Transverse colon (tissue), 4 donors: ENCODE data around the gene GNAS. TPM values are rescaled to one million over a fixed set of nuclear protein-coding genes. Genes with fewer than 3 reads are reported as not detected.
"Not testable (repeated sequence)": the region's sequence is repeated elsewhere in the genome, so short reads cannot be mapped to it uniquely, and the experiment has no call there.

Experiments
- DNase-seq: peaks from one replicate; pipeline ENCODE4 v3.0.0-alpha.2; 2019
- H3K27ac ChIP-seq, 4 donors: fragments of 200-600 bp; sonication (generic); 2 replicates each; pipeline ENCODE4 v1.5.1; 2016 to 2018; ENCODE audit warnings: inconsistent platforms in 4 of 4
- H3K27me3 ChIP-seq: fragments of 200-600 bp; sonication (generic); 2 replicates; pipeline ENCODE4 v1.5.1; 2017; ENCODE audit warnings: inconsistent platforms
- H3K36me3 ChIP-seq, 4 donors: fragments of 200-600 bp; sonication (generic); 2 replicates each; pipeline ENCODE4 v1.5.1; 2017 to 2019; ENCODE audit warnings: inconsistent platforms in 4 of 4
- H3K4me1 ChIP-seq, 4 donors: fragments of 200-600 bp; sonication (generic); 2 replicates each; pipeline ENCODE4 v1.5.1; 2017 to 2020; ENCODE audit warnings: inconsistent platforms in 4 of 4
- H3K4me3 ChIP-seq, 4 donors: fragments of 200-600 bp; sonication (generic); 1 replicate in 1 of 4; 2 replicates in 3 of 4; pipeline versions ENCODE4 v1.5.1 to v1.6.1; 2017 to 2019; ENCODE audit warnings: inconsistent platforms in 4 of 4
- H3K9me3 ChIP-seq, 2 donors: fragments of 200-600 bp; sonication (generic); 2 replicates each; pipeline ENCODE4 v1.5.1; 2017 to 2019; ENCODE audit warnings: inconsistent platforms in 2 of 2
- EP300 ChIP-seq: sonication (generic); formaldehyde crosslinking; IDR thresholded peaks from one replicate; pipeline ENCODE4 v1.6.1; 2017; ENCODE audit warnings: antibody characterized with exemption, low read depth
- POLR2A ChIP-seq: fragments of 450-650 bp; IDR thresholded peaks from one replicate; pipeline ENCODE4 v1.6.1; 2016; ENCODE audit warnings: antibody characterized with exemption, mild to moderate bottlenecking, moderate library complexity
- POLR2AphosphoS5 ChIP-seq, 3 donors: sonication (generic); formaldehyde crosslinking; IDR thresholded peaks; one replicate each; pipeline ENCODE4 v1.6.1; 2016; ENCODE audit warnings: antibody characterized with exemption in 3 of 3
- WGBS, 2 donors: methylation state at CpG; one replicate each; pipeline ENCODE4 v1.1.5; 2018; ENCODE audit warnings: low coverage in 1 of 2; 5-methylcytosine and 5-hydroxymethylcytosine counted together
- in situ Hi-C, 4 donors: fragments of 200-750 bp; cut with MboI; loops; one replicate each; pipeline versions ENCODE4 v1.15.0 to v1.15.1; 2017; ENCODE audit warnings: low sequenced_read_pairs in 3 of 4, low pct_ligation_motif_present in 1 of 4, low pct_unique_long_range_greater_than_20kb in 1 of 4
- intact Hi-C: fragments of 100-400 bp; cut with DNase I; formaldehyde crosslinking; loops from one replicate; pipeline ENCODE4 v1.15.1; 2023; ENCODE audit warnings: low total_unique reads
- total RNA-seq, 4 donors: library from RNA; depleted of rRNA; stranded (reverse); fragments of >200 nt; gene quantifications; one replicate each; pipeline ENCODE4 v1.1.0, GENCODE V29; 2016
- TF ChIP-seq, protein P1 (sequence below), 5 experiments: fragments of 200-600 bp in 3 of 5; fragments of 450-650 bp in 2 of 5; sonication (generic) in 3 of 5; IDR thresholded peaks; 1 replicate in 2 of 5; 2 replicates in 3 of 5; pipeline ENCODE4 v1.5.1; 2016 to 2017; ENCODE audit warnings: antibody characterized with exemption in 5 of 5, inconsistent platforms in 3 of 5, mild to moderate bottlenecking in 2 of 5, moderate library complexity in 1 of 5

The GNAS gene
- total RNA-seq, 4 donors from 2014 or later, result 501 to 716 (median 535) TPM

DNA sequence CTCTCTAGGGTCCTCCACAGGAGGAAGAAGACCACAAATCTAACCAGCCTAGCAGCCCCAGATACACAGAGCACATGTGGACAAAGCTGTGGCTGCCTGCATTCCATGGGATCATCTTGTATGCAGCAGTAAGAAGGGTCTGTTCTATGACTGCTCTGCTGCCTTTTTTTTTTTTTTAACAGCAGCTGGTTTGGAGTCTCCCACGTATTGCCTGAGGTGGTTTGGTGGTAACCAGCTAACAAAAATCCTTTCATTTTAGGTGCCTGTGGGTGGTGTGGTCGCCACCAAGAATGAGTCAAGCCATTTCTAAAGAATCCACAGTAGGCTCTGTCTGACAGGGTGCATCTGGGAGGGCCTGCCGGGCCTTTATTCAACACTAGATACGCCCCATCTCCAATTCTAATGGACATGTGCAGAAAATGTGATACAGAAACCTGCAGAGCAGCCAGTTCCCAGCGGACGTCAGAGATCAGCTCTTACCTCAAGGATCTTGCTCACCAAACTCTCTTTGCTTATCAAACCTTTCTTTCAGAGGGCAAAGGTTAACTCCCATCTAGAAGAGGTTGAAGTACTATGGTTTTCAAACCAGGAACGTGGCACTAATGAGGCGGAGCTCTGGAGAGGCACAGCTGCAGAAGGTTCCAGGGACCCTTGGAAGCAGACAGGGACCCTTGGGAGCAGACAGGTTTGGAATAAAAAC is 33.8 kb upstream of the GNAS start:
- H3K27ac ChIP-seq, result no peak overlapping the region
- 67 to 70% methylated on average over 4 to 8 of the region's 8 CpGs for WGBS, 2 donors
- DNase-seq, result no peak
- in situ Hi-C loops, result no loop called here
- no peaks in the 10 kb centered on the region for H3K36me3 ChIP-seq
- TF ChIP-seq EP300 (no peak), POLR2AphosphoS5 (IDR thresholded peaks at IDR 0.05) (no peak)
- no peaks in the 10 kb centered on the region for H3K4me1 ChIP-seq
- no peak overlapping the region for H3K4me3 ChIP-seq
- H3K27me3 ChIP-seq, result no peaks in the 10 kb centered on the region
- intact Hi-C loops, result no loop called here
- H3K9me3 ChIP-seq, result no peaks in the 10 kb centered on the region

DNA sequence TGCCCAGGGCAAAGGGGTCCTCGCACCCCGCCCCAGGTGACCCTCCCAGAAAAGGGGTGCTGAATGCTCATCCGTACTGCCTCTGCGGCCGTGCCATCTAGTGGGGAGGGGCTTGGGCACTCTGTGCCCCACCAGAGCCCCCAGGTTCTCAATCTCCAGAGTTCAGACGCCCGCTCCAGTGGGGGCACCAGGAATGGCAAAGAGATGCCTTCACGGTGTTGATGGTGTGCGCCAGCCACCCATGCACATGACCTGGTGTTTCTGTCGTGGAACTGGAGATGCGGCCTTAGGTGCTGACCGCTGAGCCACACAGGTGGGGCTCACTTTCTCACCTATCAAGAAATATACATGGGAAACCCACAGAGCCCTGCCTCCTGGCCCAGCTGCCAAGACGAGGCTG is 32.6 kb upstream of the GNAS start:
- H3K9me3 ChIP-seq, result no peaks in the 10 kb centered on the region
- intact Hi-C loops, result no loop called here
- no peak overlapping the region for H3K4me3 ChIP-seq
- no peaks in the 10 kb centered on the region for H3K4me1 ChIP-seq
- no peak for TF ChIP-seq EP300
- no peak for TF ChIP-seq POLR2A
- no peak for TF ChIP-seq POLR2AphosphoS5 (IDR thresholded peaks at IDR 0.05)
- TF ChIP-seq, protein P1, sequence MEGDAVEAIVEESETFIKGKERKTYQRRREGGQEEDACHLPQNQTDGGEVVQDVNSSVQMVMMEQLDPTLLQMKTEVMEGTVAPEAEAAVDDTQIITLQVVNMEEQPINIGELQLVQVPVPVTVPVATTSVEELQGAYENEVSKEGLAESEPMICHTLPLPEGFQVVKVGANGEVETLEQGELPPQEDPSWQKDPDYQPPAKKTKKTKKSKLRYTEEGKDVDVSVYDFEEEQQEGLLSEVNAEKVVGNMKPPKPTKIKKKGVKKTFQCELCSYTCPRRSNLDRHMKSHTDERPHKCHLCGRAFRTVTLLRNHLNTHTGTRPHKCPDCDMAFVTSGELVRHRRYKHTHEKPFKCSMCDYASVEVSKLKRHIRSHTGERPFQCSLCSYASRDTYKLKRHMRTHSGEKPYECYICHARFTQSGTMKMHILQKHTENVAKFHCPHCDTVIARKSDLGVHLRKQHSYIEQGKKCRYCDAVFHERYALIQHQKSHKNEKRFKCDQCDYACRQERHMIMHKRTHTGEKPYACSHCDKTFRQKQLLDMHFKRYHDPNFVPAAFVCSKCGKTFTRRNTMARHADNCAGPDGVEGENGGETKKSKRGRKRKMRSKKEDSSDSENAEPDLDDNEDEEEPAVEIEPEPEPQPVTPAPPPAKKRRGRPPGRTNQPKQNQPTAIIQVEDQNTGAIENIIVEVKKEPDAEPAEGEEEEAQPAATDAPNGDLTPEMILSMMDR (IDR thresholded peaks at IDR 0.05), result no peak
- DNase-seq, result no peak
- H3K36me3 ChIP-seq, result no peaks in the 10 kb centered on the region
- in situ Hi-C loops, result no loop called here
- H3K27ac ChIP-seq, result no peak overlapping the region
- WGBS, 2 donors, result 91% methylated on average over 13 of the region's 13 CpGs; no CpG with 5 or more reads in 1 of the 2 donors
- no peaks in the 10 kb centered on the region for H3K27me3 ChIP-seq

DNA sequence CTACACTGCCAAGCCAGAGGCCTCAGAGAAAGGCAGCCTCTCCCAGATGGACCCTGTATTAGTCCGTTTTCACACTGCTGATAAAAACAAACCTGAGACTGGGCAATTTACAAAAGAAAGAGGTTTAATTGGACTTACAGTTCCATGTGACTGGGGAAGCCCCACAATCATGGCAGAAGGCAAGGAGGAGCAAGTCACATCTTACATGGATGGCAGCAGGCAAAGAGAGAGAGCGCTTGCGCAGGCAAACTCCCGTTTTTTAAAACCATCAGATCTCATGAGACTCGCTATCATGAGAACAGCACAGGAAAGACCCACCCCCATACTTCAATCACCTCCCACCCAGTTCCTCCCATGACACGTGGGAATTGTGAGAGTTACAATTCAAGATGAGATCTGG is 32.0 kb upstream of the GNAS start:
- in situ Hi-C loops, DNase-seq, H3K27ac ChIP-seq, intact Hi-C loops, H3K36me3 ChIP-seq, H3K27me3 ChIP-seq, H3K4me3 ChIP-seq, H3K4me1 ChIP-seq, H3K9me3 ChIP-seq: not testable (repeated sequence)
- 87 to 94% methylated on average over 4 to 6 of the region's 6 CpGs for WGBS, 2 donors

DNA sequence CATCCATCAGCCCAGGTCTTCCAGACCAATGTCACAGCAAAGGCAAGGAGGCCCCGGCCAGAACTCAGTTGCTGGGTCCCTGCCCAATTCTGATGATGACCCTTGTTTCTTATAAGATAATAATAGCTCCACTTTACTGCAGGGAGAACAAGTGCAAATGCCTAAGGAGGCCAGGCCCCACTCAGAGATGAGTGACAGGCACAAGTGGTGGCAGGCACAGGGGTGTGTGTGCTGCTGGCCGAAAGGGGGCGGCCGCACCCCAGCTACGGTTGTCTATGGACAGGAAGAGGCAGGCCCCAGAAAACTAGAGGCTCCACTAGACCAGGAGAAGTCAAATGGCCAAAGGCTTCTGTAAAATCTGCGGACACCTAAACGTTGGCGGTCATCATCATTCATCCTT is 30.4 kb upstream of the GNAS start:
- H3K27ac ChIP-seq, result no peak overlapping the region
- no peaks in the 10 kb centered on the region for H3K9me3 ChIP-seq
- DNase-seq, result no peak
- H3K4me3 ChIP-seq, result no peak overlapping the region
- TF ChIP-seq, protein P1 (IDR thresholded peaks at IDR 0.05), result no peak
- no peak for TF ChIP-seq POLR2A
- TF ChIP-seq EP300, result no peak
- TF ChIP-seq POLR2AphosphoS5 (IDR thresholded peaks at IDR 0.05), result no peak
- intact Hi-C loops (no loop called here), in situ Hi-C loops (no loop called here)
- no peaks in the 10 kb centered on the region for H3K27me3 ChIP-seq
- no peaks in the 10 kb centered on the region for H3K36me3 ChIP-seq
- H3K4me1 ChIP-seq, result no peaks in the 10 kb centered on the region
- 80% methylated on average over 8 of the region's 8 CpGs; no CpG with 5 or more reads in 1 of the 2 donors for WGBS, 2 donors

DNA sequence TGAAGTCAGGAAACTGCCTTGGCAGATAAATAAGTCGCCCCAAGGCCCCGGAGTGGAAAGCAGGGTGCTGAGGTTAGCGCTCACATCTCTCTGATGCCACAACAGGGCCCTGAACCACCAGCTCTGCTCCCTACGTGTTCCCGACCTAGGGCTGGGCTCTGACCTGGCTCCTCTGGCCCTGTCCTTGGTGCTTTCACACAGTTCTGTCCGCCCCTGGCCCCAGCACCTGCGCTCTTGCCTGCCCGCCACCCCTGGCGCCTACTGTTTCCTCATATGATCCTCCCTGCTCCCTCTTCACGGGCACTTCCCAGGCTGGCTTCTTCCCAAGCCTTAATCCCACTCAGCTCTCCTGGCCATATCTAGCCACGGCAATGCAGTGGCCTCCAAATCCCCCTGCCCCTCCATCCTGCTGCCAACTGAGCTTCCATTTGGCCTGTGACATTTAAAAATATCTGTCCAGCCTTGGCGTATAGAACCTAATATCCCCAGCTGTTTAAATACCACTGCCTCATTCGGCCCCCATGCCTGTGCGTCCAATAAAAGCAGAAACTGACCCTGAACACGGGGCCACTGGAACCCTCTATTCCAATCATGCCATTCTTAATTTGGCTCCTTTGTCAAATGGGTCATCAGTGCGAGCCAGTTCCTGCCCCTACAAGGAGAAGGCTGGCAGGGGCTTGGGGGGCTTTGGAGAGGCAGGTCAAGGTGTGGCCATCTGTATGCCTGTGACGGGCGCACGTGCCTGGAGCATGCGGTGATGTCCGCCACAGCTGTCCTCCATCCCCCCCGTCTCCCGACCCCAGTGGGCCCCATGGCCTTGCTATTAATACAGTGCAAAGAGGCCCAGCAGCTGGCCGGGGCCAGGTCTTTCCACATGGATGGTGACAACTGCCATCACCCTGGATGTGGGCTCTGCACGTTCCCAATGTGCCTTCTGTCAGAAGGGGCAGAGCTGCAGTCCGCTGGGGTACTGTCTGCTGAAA is 29.5 kb upstream of the GNAS start:
- 76 to 93% methylated on average over 3 to 26 of the region's 26 CpGs for WGBS, 2 donors
- intact Hi-C loops, result no loop called here

More for the DNA sequence above, 29.5 kb upstream of the GNAS start:
- Histone ChIP-seq H3K36me3 (no peaks in the 10 kb centered on the region), H3K27ac (no peak overlapping the region), H3K27me3 (no peaks in the 10 kb centered on the region), H3K4me1 (no peaks in the 10 kb centered on the region), H3K9me3 (no peaks in the 10 kb centered on the region), H3K4me3 (no peak overlapping the region)
- TF ChIP-seq, protein P1 (IDR thresholded peaks at IDR 0.05), result no peak
- TF ChIP-seq POLR2A (no peak), EP300 (no peak), POLR2AphosphoS5 (IDR thresholded peaks at IDR 0.05) (no peak)
- in situ Hi-C loops, result no loop called here
- DNase-seq, result no peak
